HG03469 (cell line): ENCODE measurements around the gene IGLL5.

Experiments
- ATAC-seq: cut with Tn5 transposase; IDR thresholded peaks from one replicate; pipeline ENCODE4 v1.9.1; 2021; ENCODE audit warnings: mild to moderate bottlenecking, moderate library complexity, moderate number of reproducible peaks; ENCODE audit not compliant: unreplicated experiment

The IGLL5 gene

GRCh38 chr22:22887621-22888503 is at the start of gene IGLL5:
TSS of gene IGLL5 (plus strand) at chr22:22887816. CDS start at chr22:22888054, 238 bp downstream.
- ATAC-seq, result no peak

GRCh38 chr22:22838148-22838786 is 49.3 kb upstream of the IGLL5 start:
- no peak for ATAC-seq

GRCh38 chr22:22839570-22840314 is 47.9 kb upstream of the IGLL5 start:
- no peak for ATAC-seq

DNA sequence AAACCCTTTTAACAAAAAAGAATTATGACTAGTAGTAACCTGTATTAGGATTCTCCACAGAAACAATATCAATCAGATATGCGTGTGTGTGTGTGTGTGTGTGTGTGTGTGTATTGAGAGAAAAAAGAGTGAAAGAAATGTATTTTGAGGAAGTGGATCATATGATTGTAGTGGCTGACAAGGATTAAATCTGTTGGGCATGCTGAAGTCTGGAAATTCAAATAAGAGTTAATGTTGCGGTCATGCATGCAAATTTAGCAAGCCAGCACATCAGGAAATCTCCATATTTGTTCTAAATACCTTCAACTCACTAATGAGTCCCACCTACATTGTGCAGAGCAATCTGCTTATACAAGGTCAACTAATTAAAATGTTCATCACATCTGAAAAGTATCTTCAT is 46.8 kb upstream of the IGLL5 start:
- ATAC-seq, result no peak

- ATAC-seq, result no peak
These were observed 46.0 kb upstream of the IGLL5 start for GRCh38 chr22:22841598-22841997.

GRCh38 chr22:22842085-22842484 is 45.5 kb upstream of the IGLL5 start:
- no peak for ATAC-seq

DNA sequence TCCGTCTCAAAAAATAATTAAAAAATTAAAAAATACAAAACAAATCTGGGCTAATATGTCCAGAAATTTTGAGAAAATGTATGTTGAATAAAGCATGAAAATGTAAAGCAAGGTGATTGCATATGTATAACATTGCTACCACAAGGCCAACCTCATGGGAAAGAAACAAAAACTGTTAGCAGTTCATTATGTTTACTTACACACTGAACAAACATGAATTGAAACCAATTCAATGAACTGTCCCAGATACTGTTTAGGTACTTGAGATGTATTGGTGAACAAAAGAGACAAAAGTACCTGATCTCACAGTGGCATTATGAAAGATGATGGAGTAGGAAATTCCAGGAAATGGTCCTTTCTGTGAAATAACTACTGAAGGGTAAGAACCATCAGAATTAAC is 43.8 kb upstream of the IGLL5 start:
- no peak for ATAC-seq

GRCh38 chr22:22847241-22847640 is 40.4 kb upstream of the IGLL5 start:
- no peak for ATAC-seq

- ATAC-seq, result no peak
These were observed 39.2 kb upstream of the IGLL5 start for GRCh38 chr22:22848364-22848866.

GRCh38 chr22:22849640-22850610 is 37.7 kb upstream of the IGLL5 start:
- no peak for ATAC-seq

- ATAC-seq, result no peak
These were observed 35.6 kb upstream of the IGLL5 start for GRCh38 chr22:22851969-22852368.

DNA sequence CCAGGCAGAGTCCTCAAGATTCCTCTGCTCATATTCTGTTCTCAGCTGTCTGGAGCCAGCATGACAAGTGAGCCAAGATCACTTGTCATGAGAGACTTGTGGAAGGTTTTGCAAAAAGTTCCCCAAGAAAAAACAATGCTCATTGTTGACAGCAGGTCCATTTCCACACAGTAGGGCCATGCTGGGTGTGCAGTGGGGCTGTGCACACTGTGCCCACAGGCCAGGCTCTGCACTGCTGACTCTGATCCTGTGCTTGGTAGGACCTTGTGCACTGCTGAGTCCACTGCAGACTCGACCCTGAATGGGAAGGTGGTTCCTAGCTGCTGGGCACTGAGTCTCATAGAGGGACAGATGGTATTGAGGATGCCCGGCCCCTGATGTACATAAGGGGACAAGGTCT is 33.9 kb upstream of the IGLL5 start:
- no peak for ATAC-seq

- ATAC-seq, result no peak
These were observed 33.1 kb upstream of the IGLL5 start for GRCh38 chr22:22854466-22854865.

DNA sequence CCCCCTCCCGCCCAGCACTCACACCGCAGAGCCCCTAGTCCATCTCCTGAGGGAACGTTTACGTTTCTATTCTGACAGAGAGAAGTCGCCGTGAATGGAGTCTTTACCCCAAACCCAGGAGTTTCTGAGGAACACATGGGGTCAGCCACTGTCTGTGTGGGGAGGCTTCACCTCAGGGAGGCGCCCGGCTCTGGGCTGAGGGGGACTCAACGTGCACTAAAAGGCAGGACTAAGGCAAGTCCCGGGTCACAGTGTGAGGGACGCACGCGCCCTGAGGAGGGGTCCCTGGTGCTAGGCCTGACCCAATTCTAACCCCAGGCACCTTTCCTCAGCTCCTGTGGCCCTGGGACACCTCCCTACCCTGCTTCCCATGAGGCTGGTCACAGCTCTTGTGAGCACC is 32.5 kb upstream of the IGLL5 start:
- ATAC-seq, result no peak

GRCh38 chr22:22855617-22856308 is 31.9 kb upstream of the IGLL5 start:
- ATAC-seq, result no peak

GRCh38 chr22:22856364-22856763 is 31.3 kb upstream of the IGLL5 start:
- ATAC-seq, result no peak

DNA sequence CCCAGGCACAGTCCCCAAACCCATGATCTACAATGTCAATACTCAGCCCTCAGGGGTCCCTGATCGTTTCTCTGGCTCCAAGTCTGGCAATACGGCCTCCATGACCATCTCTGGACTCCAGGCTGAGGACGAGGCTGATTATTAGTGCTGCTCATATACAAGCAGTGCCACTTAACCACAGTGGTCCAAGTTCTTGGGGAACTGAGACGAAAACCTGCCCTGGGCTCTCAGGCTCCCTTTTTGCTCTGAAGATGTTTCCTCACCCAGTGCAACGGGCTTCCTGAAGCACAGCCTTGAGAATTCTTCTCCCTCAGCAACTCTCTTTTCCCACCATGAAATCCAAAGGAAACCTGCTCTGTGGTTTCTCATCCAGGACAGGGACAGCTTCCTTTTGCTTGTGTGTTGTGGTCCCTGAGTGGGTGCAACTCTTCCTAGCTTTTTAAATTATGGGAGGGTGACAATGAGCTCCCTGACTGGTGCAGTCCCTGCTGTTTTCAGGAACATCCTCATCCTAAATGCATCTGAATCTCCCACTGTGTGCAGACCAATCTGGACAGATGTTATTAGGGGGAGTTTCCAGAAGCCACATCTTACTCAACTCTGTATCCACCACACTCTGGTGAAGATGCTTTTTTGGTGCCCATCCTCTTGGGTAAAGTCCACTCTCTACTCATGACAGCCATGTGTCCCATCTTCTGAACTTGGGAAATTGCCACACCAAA is 30.6 kb upstream of the IGLL5 start:
- no peak for ATAC-seq

DNA sequence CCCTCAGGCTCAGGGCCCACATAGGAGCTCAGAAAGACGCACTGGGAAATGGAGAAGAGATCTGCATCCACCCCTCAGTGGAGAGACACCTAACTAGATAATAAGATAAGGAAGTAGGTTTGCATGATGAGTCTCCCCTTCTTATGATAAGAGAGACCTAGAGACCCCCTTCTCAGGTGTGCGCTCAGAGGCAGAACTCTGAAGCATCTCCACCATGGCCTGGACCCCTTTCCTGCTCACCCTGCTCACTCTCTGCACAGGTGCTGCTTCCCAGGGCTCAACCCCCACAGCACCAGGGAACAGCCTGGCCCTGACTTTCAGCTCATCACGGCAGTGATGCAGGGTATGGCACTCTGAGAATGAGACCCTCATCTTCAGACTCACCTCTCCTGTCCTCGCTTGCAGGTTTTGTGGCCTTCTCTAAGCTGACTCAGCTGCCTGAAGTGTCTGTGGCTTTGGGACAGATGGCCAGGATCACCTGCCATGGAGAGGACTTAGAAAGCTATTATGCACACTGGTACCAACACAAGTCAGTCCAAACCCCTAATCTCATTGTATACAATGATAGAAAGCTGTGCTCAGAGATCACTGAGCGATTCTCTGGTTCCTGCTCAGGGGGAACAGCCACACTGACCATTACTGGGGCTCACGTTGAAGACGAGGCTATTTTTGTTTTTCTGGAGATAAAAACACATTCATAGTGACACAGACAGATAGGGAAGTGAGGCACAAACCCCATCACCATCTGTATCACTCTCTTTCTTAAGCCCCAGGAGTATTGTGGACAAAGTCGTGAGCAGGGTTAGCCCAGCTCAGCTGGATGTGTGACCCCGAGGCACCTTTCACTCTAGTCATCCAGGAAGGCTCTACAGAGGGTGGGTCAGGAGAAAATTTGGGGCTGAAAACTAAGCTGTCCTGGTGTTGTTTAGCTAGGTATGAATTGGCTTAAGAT is 29.7 kb upstream of the IGLL5 start:
- ATAC-seq, result no peak
